SK-N-SH treated with all-trans-retinoic acid at 6 μM for 48 hours (cell line): ENCODE results near the gene VAV1.

Experiments
- ATAC-seq: fragments of 200-7000 bp; cut with Tn5 transposase; 3 replicates; pipeline ENCODE4 v1.9.1; 2020; ENCODE audit warnings: mild to moderate bottlenecking, moderate library complexity
- ARNTL ChIP-seq: fragments of 450-650 bp; formaldehyde crosslinking; IDR thresholded peaks from 2 replicates; pipeline ENCODE4 v1.5.0; 2020; ENCODE audit warnings: low read depth, mild to moderate bottlenecking, moderate library complexity, borderline replicate concordance
- BACH2 ChIP-seq: fragments of 250-450 bp; sonication (Bioruptor Pico); IDR thresholded peaks from 2 replicates; pipeline ENCODE4 v1.9.0; 2021; ENCODE audit warnings: mild to moderate bottlenecking, borderline replicate concordance
- CSDC2 ChIP-seq: fragments of 250-450 bp; sonication (Bioruptor Pico); IDR thresholded peaks from 2 replicates; pipeline ENCODE4 v1.5.0; 2020; ENCODE audit warnings: mild to moderate bottlenecking, moderate library complexity
- ESRRG ChIP-seq: fragments of 250-450 bp; sonication (Bioruptor Pico); IDR thresholded peaks from 2 replicates; pipeline ENCODE4 v1.6.1; 2021; ENCODE audit warnings: mild to moderate bottlenecking
- GLIS3 ChIP-seq: fragments of 250-450 bp; sonication (Bioruptor Pico); IDR thresholded peaks from 2 replicates; pipeline ENCODE4 v1.5.0; 2020; ENCODE audit warnings: mild to moderate bottlenecking, moderate library complexity
- ISL1 ChIP-seq: fragments of 250-450 bp; sonication (Bioruptor Pico); IDR thresholded peaks from 2 replicates; pipeline ENCODE4 v2.1.2; 2022; ENCODE audit warnings: mild to moderate bottlenecking, moderate library complexity
- OSR1 ChIP-seq: fragments of 250-450 bp; sonication (Bioruptor Pico); IDR thresholded peaks from 2 replicates; pipeline ENCODE4 v1.8.0; 2022; ENCODE audit warnings: moderate library complexity, mild to moderate bottlenecking, inconsistent platforms
- PPARA ChIP-seq: fragments of 250-450 bp; sonication (Bioruptor Pico); IDR thresholded peaks from 2 replicates; pipeline ENCODE4 v1.5.0; 2020; ENCODE audit warnings: mild to moderate bottlenecking, borderline replicate concordance
- SNAI2 ChIP-seq: fragments of 250-450 bp; sonication (Bioruptor Pico); IDR thresholded peaks from 2 replicates; pipeline ENCODE4 v1.5.0; 2020; ENCODE audit warnings: mild to moderate bottlenecking, moderate library complexity
- TCF4 ChIP-seq: fragments of 250-450 bp; sonication (Bioruptor Pico); IDR thresholded peaks from 2 replicates; pipeline ENCODE4 v1.8.0; 2021; ENCODE audit warnings: mild to moderate bottlenecking, moderate library complexity, borderline replicate concordance
- TOX ChIP-seq: fragments of 250-450 bp; sonication (Bioruptor Pico); IDR thresholded peaks from 2 replicates; pipeline ENCODE4 v1.8.0; 2021; ENCODE audit warnings: mild to moderate bottlenecking, moderate library complexity, borderline replicate concordance
- ZC3H10 ChIP-seq: fragments of 250-450 bp; sonication (Bioruptor Pico); IDR thresholded peaks from 2 replicates; pipeline ENCODE4 v1.5.1; 2021; ENCODE audit warnings: mild to moderate bottlenecking, moderate library complexity
- ZFP3 ChIP-seq: fragments of 250-450 bp; sonication (Bioruptor Pico); IDR thresholded peaks from 2 replicates; pipeline ENCODE4 v1.5.0; 2020; ENCODE audit warnings: mild to moderate bottlenecking, moderate library complexity
- ZFP30 ChIP-seq: fragments of 450-650 bp; formaldehyde crosslinking; IDR thresholded peaks from 2 replicates; pipeline ENCODE4 v1.5.0; 2022; ENCODE audit warnings: mild to moderate bottlenecking, moderate library complexity
- ZNF565 ChIP-seq: fragments of 450-650 bp; formaldehyde crosslinking; conservative IDR thresholded peaks from 2 replicates; pipeline ENCODE4 v1.5.0; 2020; ENCODE audit warnings: low read depth, mild to moderate bottlenecking, moderate library complexity
- ZNF70 ChIP-seq: fragments of 450-650 bp; formaldehyde crosslinking; IDR thresholded peaks from 2 replicates; pipeline ENCODE4 v1.5.0; 2020; ENCODE audit warnings: mild to moderate bottlenecking, moderate library complexity
- ZNF8 ChIP-seq: fragments of 450-650 bp; formaldehyde crosslinking; IDR thresholded peaks from 2 replicates; pipeline ENCODE4 v1.5.0; 2020; ENCODE audit warnings: mild to moderate bottlenecking, moderate library complexity
- TF ChIP-seq, protein P1 (sequence below): fragments of 250-450 bp; sonication (Bioruptor Pico); IDR thresholded peaks from 2 replicates; pipeline ENCODE4 v1.5.1; 2021; ENCODE audit warnings: mild to moderate bottlenecking, moderate library complexity
- TF ChIP-seq, protein P2 (sequence below): fragments of 250-450 bp; sonication (Bioruptor Pico); IDR thresholded peaks from 2 replicates; pipeline ENCODE4 v1.8.0; 2021; ENCODE audit warnings: low read depth, mild to moderate bottlenecking, moderate library complexity, borderline replicate concordance
- TF ChIP-seq, protein P3 (sequence below): fragments of 250-450 bp; sonication (Bioruptor Pico); IDR thresholded peaks from 2 replicates; pipeline ENCODE4 v1.5.1; 2020; ENCODE audit warnings: low read depth, mild to moderate bottlenecking, moderate library complexity
- TF ChIP-seq, protein P4 (sequence below): fragments of 250-450 bp; sonication (Bioruptor Pico); IDR thresholded peaks from 2 replicates; pipeline ENCODE4 v1.8.0; 2020; ENCODE audit warnings: mild to moderate bottlenecking, moderate library complexity, borderline replicate concordance
- TF ChIP-seq, protein P5 (sequence below): fragments of 250-450 bp; sonication (Bioruptor Pico); IDR thresholded peaks from 2 replicates; pipeline ENCODE4 v1.5.0; 2020; ENCODE audit warnings: mild to moderate bottlenecking, moderate library complexity

The VAV1 gene

DNA sequence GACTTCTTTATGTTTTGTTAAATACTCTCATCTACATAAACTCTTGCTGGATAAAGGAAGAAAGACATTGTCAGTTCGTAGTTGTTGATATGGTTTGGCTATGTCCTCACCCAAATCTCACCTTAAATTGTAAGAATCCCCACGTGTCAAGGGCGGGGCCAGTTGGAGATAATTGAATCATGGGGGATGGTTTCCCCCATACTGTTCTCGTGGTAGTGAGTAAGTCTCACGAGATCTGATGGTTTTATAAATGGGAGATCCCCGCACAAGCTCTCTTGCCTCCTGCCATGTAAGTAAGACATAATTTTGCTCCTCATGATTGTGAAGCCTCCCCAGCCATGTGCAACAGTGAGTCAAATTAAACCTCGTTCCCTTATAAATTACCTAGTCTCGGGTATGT is 118.4 kb downstream of the VAV1 start:
- no peak for ATAC-seq

DNA sequence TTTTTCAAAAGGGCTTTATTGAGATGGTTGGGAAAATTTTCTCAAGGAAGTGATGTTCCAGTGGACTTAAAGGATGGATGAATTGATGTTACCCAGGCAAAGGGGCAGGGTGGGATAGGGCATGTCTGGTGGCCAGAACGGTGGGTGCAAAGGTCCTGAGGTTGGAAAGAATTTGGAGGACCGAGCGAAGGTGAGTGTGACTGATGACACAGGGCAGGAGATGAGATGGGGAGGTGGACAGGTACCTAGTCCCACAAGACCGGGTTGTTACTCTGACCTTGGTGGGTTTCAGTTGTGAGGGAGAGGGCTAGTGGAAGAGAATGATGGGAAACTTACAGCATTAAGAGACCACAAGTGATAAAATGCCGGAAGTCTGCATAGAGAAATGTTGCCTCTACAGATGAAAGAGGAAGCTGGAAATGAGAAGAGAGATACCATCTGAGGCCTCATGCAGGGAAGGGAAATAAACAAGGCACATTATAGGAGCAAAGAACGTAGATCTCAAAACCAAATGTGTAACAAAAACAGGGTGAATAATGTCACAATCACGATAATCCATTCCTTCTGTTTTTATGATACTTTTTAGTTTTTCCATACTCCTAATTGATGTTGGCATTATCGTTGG is 119.4 kb downstream of the VAV1 start:
- no peak for ATAC-seq
- TF ChIP-seq ZNF565 (CRISPR knock-in tag) (no peak), ZFP30 (CRISPR knock-in tag) (no peak), GLIS3 (CRISPR knock-in tag) (no peak), PPARA (CRISPR knock-in tag) (no peak), ZNF70 (CRISPR knock-in tag) (no peak), ZC3H10 (CRISPR knock-in tag) (no peak), TCF4 (CRISPR knock-in tag) (no peak), ARNTL (no peak), CSDC2 (CRISPR knock-in tag) (no peak), SNAI2 (CRISPR knock-in tag) (no peak)
- TF ChIP-seq, protein P1, sequence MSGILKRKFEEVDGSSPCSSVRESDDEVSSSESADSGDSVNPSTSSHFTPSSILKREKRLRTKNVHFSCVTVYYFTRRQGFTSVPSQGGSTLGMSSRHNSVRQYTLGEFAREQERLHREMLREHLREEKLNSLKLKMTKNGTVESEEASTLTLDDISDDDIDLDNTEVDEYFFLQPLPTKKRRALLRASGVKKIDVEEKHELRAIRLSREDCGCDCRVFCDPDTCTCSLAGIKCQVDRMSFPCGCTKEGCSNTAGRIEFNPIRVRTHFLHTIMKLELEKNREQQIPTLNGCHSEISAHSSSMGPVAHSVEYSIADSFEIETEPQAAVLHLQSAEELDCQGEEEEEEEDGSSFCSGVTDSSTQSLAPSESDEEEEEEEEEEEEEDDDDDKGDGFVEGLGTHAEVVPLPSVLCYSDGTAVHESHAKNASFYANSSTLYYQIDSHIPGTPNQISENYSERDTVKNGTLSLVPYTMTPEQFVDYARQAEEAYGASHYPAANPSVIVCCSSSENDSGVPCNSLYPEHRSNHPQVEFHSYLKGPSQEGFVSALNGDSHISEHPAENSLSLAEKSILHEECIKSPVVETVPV (CRISPR knock-in tag), result no peak
- TF ChIP-seq, protein P2, sequence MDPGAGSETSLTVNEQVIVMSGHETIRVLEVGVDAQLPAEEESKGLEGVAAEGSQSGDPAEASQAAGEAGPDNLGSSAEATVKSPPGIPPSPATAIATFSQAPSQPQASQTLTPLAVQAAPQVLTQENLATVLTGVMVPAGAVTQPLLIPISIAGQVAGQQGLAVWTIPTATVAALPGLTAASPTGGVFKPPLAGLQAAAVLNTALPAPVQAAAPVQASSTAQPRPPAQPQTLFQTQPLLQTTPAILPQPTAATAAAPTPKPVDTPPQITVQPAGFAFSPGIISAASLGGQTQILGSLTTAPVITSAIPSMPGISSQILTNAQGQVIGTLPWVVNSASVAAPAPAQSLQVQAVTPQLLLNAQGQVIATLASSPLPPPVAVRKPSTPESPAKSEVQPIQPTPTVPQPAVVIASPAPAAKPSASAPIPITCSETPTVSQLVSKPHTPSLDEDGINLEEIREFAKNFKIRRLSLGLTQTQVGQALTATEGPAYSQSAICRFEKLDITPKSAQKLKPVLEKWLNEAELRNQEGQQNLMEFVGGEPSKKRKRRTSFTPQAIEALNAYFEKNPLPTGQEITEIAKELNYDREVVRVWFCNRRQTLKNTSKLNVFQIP (CRISPR knock-in tag), result no peak
- TF ChIP-seq, protein P3, sequence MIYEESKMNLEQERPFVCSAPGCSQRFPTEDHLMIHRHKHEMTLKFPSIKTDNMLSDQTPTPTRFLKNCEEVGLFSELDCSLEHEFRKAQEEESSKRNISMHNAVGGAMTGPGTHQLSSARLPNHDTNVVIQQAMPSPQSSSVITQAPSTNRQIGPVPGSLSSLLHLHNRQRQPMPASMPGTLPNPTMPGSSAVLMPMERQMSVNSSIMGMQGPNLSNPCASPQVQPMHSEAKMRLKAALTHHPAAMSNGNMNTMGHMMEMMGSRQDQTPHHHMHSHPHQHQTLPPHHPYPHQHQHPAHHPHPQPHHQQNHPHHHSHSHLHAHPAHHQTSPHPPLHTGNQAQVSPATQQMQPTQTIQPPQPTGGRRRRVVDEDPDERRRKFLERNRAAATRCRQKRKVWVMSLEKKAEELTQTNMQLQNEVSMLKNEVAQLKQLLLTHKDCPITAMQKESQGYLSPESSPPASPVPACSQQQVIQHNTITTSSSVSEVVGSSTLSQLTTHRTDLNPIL (CRISPR knock-in tag), result no peak

More for the DNA sequence above, 118.4 kb downstream of the VAV1 start:
- TF ChIP-seq, protein P4, sequence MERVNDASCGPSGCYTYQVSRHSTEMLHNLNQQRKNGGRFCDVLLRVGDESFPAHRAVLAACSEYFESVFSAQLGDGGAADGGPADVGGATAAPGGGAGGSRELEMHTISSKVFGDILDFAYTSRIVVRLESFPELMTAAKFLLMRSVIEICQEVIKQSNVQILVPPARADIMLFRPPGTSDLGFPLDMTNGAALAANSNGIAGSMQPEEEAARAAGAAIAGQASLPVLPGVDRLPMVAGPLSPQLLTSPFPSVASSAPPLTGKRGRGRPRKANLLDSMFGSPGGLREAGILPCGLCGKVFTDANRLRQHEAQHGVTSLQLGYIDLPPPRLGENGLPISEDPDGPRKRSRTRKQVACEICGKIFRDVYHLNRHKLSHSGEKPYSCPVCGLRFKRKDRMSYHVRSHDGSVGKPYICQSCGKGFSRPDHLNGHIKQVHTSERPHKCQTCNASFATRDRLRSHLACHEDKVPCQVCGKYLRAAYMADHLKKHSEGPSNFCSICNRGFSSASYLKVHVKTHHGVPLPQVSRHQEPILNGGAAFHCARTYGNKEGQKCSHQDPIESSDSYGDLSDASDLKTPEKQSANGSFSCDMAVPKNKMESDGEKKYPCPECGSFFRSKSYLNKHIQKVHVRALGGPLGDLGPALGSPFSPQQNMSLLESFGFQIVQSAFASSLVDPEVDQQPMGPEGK, result no peak
- TF ChIP-seq, protein P2 (CRISPR knock-in tag), result no peak
- TF ChIP-seq ISL1 (CRISPR knock-in tag), result no peak
- TF ChIP-seq, protein P3 (CRISPR knock-in tag), result no peak
- TF ChIP-seq CSDC2 (CRISPR knock-in tag), result no peak
- TF ChIP-seq ZNF70 (CRISPR knock-in tag), result no peak
- no peak for TF ChIP-seq OSR1 (CRISPR knock-in tag)
- TF ChIP-seq, protein P5, sequence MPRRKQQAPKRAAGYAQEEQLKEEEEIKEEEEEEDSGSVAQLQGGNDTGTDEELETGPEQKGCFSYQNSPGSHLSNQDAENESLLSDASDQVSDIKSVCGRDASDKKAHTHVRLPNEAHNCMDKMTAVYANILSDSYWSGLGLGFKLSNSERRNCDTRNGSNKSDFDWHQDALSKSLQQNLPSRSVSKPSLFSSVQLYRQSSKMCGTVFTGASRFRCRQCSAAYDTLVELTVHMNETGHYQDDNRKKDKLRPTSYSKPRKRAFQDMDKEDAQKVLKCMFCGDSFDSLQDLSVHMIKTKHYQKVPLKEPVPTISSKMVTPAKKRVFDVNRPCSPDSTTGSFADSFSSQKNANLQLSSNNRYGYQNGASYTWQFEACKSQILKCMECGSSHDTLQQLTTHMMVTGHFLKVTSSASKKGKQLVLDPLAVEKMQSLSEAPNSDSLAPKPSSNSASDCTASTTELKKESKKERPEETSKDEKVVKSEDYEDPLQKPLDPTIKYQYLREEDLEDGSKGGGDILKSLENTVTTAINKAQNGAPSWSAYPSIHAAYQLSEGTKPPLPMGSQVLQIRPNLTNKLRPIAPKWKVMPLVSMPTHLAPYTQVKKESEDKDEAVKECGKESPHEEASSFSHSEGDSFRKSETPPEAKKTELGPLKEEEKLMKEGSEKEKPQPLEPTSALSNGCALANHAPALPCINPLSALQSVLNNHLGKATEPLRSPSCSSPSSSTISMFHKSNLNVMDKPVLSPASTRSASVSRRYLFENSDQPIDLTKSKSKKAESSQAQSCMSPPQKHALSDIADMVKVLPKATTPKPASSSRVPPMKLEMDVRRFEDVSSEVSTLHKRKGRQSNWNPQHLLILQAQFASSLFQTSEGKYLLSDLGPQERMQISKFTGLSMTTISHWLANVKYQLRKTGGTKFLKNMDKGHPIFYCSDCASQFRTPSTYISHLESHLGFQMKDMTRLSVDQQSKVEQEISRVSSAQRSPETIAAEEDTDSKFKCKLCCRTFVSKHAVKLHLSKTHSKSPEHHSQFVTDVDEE (CRISPR knock-in tag), result no peak
- TF ChIP-seq ZFP3 (CRISPR knock-in tag), result no peak
- TF ChIP-seq, protein P1 (CRISPR knock-in tag), result no peak
- no peak for TF ChIP-seq BACH2 (CRISPR knock-in tag)
- TF ChIP-seq TOX (CRISPR knock-in tag), result no peak
- no peak for TF ChIP-seq ZFP30 (CRISPR knock-in tag)
- TF ChIP-seq SNAI2 (CRISPR knock-in tag), result no peak
- TF ChIP-seq ZNF8 (CRISPR knock-in tag), result no peak
- TF ChIP-seq ZNF565 (CRISPR knock-in tag), result no peak
- no peak for TF ChIP-seq ARNTL
- TF ChIP-seq PPARA (CRISPR knock-in tag), result no peak
- no peak for TF ChIP-seq TCF4 (CRISPR knock-in tag)
- TF ChIP-seq ESRRG (CRISPR knock-in tag), result no peak
- TF ChIP-seq, all 23 proteins: peak for 0
